Activated effector memory CD4-positive, alpha-beta T cell treated with anti-CD3 and anti-CD28 coated beads, Interleukin-2, amount 50 U/mL, for 16 hours (primary cell): Measurements from ENCODE around the gene MYZAP.

Experiments used
- DNase-seq: peaks from one replicate; pipeline ENCODE4 v3.0.0-alpha.2; 2020

Gene MYZAP

GRCh38 chr15:57667171-57667849 lies 75.6 kb downstream of the MYZAP start:
- DNase-seq, result no peak

- no peak for DNase-seq
Measured at GRCh38 chr15:57668016-57668415, 76.3 kb downstream of the MYZAP start.

- DNase-seq, result no peak
Measured at GRCh38 chr15:57671636-57672035, 79.9 kb downstream of the MYZAP start.

DNA sequence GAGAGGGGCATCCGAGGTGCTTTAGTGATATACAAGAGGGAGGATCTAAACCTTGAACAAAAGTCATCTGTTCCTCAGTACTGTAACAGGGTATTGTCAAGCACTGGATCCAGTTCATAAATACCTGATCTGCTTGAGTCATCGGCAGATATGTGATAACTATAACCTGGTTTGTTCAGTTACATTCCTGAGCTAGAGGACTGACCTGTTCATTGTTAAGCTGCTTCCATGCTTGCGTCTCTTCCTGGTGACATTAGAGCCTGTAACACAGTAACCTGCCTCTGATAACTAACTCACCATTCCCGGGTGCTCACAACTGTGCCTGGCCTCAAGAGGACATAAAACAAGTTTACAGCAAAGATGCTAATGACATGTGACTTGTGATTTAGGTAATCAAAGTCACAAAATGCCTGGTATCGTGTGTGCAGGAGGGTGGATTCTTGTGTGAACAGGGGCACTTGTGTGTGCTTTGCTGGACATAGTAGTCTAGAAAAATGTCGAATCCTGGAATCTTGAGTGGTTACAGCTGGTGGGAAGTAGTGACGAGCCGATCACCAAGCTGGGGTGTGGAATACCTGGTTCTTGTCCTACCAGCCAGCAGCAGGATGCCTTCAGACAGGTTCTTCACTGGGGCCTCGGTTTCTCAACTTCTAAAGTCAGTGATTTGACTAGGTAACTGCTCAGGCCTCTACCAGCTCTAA lies 83.9 kb downstream of the MYZAP start:
- no peak for DNase-seq

GRCh38 chr15:57676585-57676984 lies 84.9 kb downstream of the MYZAP start:
- DNase-seq, result no peak

DNA sequence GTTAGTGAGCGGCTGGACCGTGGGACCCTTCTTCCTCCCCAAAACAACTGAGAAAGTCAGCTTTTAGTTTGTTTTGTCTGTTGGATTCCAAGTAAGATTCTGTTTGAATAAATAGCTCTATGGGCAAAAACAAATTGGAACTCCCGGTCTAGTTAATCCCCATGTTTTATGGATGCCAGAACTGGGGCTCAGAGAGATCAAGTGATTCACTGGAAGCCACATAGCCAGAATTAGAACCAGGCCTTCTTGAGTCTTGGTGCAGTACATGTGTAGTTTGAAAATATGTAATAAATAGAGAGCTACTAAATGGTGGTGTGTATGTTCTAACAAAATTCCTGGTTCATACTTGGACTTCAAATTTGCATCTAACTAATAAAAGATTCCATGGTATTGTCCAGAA lies 85.5 kb downstream of the MYZAP start:
- no peak for DNase-seq

GRCh38 chr15:57680021-57680420 lies 88.3 kb downstream of the MYZAP start:
- no peak for DNase-seq

GRCh38 chr15:57681011-57681410 lies 89.3 kb downstream of the MYZAP start:
- DNase-seq, result no peak

DNA sequence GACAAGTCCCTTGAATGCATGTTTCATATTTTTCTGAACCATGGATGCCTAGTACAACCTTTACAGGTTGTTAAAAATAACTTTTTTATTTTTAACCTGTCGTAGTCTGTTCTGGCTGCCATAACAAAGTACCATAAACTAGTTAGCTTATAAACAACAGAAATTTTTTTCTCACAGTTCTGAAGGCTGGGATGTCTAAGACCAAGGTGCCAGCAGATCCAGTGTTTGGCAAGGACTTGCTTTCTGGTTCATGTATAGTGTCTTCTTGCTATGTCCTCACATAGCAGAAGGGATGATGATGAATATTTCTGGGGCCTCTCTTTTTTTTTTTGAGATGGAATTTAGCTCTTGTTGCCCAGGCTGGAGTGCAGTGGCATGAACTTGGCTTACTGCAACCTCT lies 91.8 kb downstream of the MYZAP start:
- DNase-seq, result no peak

GRCh38 chr15:57684491-57685151 lies 92.9 kb downstream of the MYZAP start:
- no peak for DNase-seq

DNA sequence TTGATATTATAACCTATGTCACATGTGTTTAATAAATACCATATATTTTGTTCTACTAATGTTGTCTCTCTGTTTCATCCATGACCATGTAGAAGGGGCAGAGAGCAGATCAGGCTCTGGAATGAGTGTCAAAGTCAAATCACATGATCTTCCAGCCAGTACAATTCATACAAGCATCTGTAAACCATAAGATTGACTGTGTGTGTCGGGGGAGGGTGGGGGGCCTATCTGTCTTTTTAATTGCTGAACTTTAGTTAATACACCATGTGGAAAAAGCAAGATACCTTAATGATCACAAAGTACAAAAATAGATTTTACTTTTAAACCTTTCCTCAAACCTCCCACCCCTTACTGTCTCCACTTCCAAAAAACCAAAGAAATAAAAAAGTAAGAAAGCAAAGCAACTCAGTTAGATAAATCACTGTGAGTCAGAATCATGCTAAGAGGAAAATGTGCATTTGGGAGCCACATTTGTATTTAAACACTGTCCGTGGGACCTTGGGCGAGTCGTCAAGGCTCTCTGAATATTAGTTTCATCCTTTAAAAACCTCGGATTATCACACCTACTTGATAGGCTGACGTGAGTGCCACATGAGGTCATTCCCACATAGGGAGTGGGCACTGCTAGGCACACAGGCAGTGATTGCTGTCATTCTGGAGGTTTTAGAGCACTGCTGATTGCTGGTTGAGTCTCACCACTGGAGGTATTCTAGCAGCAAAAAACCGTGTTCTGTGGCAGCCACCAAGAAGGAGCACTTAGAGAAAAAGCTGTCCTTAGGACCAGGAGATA lies 93.8 kb downstream of the MYZAP start:
- no peak for DNase-seq

DNA sequence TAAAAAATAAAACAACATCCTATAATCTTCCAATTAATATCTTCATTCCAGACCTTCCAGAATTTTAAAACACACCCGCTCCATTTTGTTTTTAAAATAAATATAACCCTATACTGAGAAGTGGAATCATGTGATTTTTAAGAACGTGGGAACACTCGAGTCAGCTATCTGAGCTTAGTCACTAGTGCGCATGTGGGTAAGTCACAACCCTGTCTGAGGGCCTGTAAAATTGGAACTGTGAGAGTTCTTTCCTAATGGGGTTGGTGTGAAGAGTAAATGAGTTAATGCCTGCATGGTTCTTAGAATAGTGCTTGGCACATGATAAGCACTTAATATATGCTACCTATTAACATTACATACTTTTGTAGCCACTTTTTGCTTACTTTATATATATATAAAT lies 95.0 kb downstream of the MYZAP start:
- no peak for DNase-seq

GRCh38 chr15:57690341-57690966 lies 98.8 kb downstream of the MYZAP start:
- DNase-seq, result no peak

DNA sequence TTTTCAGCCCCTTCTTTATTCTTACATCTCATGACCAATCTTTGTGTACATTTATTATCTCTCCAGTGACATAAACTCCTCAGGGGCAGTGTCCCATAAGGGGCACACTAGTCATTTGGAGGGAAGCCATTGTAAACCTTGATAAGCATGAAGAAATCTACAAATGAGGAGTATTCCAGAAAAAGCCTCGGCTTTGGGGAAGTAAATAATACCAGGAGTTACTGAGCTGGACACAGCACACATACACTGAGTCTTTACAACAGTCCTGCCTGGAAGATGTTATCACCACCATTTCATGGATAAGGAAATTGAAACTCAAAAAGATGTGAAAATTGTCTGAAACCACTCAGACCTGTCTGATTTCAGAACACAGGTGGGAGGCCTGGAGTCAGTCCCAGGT lies 99.4 kb downstream of the MYZAP start:
- no peak for DNase-seq

DNA sequence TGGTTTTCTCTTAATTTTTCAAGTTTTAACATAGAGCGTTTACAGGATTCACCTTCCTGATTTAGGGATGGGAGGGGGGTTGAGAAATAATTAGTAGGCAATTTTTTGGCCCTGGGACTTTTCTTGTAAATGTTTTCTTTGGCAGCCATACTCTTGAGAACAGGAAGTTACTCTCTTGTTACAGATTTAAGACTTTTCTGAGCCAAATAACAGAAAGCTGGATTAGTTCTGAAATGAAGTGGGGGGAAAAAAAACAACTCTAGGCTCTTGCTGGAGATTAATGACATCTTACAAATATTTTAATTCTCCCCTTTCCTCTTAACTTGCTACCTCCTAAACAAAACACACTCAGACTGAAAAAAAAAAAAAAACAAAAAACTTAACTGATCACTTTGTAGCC lies 101.0 kb downstream of the MYZAP start:
- DNase-seq, result no peak

- no peak for DNase-seq
Measured at GRCh38 chr15:57694279-57694678, 102.6 kb downstream of the MYZAP start.

GRCh38 chr15:57696146-57696545 lies 104.4 kb downstream of the MYZAP start:
- no peak for DNase-seq

DNA sequence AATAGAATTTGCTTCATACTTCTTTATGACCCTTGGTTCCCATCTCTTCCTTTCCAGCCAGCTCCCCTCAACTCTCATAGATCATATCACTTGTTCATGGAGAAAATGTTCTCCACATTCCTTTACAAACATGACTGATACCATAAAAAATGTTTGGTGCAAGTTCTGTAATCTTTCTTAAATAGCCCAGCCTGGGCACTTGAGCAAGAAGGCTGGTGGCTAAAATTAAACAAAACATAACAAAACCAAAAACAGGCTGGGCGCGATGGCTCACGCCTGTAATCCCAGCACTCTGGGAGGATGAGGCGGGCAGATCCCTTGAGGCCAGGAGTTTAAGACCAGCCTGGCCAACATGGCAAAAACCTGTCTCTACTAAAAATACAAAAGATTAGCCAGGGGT lies 105.9 kb downstream of the MYZAP start:
- no peak for DNase-seq

- DNase-seq, result no peak
Measured at GRCh38 chr15:57698243-57698642, 106.5 kb downstream of the MYZAP start.

- no peak for DNase-seq
Measured at GRCh38 chr15:57698991-57699390, 107.3 kb downstream of the MYZAP start.

DNA sequence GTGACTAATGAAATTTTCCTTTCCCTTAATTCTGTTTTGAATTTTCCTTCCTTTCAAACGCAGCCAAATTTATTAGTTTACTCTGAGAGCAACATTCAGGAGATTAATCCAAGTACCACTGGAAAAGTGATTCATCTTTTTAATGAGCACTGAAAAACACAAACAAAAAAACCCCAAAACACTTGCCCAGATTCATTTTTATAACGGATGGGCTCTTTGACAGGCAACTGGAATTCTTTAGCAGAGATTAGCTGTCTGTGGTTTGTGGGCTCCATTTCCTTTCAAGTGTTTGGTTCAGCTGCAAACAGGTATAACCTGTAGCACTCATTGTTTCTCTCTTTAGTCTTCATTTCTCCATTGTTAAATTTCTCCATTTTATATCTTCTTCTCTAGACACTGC lies 111.7 kb downstream of the MYZAP start:
- no peak for DNase-seq

GRCh38 chr15:57704441-57704840 lies 112.7 kb downstream of the MYZAP start:
- no peak for DNase-seq
